HEK293 (cell line): ENCODE measurements around the gene KRTAP19-2.

ENCODE experiments used
- REST ChIP-seq: fragments of 450-650 bp; formaldehyde crosslinking; IDR thresholded peaks from 2 replicates; pipeline ENCODE4 v1.5.1; 2016; ENCODE audit warnings: missing biosample characterization, missing genetic modification characterization
- SETDB1 ChIP-seq: IDR thresholded peaks from one replicate; pipeline ENCODE4 v1.6.1; 2017; ENCODE audit warnings: mild to moderate bottlenecking, low read length, moderate library complexity, mixed read lengths; ENCODE audit not compliant: insufficient read length
- YY2 ChIP-seq: fragments of 450-650 bp; formaldehyde crosslinking; IDR thresholded peaks from 2 replicates; pipeline ENCODE4 v1.5.1; 2016; ENCODE audit warnings: missing biosample characterization, missing genetic modification characterization
- ZNF274 ChIP-seq, 2 experiments: fragments of 200-500 bp in 1 of 2; fragments of 450-650 bp in 1 of 2; sonication (Bioruptor generic) in 1 of 2; formaldehyde crosslinking in 1 of 2; IDR thresholded peaks; 2 replicates each; pipeline versions ENCODE4 v1.5.1 to v1.6.1; 2014 to 2016; ENCODE audit warnings: borderline replicate concordance in 1 of 2, inconsistent platforms in 1 of 2, low read length in 1 of 2, missing biosample characterization in 1 of 2, missing genetic modification characterization in 1 of 2
- ZNF394 ChIP-seq: fragments of 450-650 bp; formaldehyde crosslinking; IDR thresholded peaks from 2 replicates; pipeline ENCODE4 v1.5.1; 2016; ENCODE audit warnings: missing biosample characterization, missing genetic modification characterization, mild to moderate bottlenecking, moderate library complexity, borderline replicate concordance
- ZNF501 ChIP-seq: fragments of 450-650 bp; formaldehyde crosslinking; IDR thresholded peaks from 2 replicates; pipeline ENCODE4 v1.5.1; 2016; ENCODE audit warnings: missing biosample characterization, missing genetic modification characterization
- ZNF571 ChIP-seq: fragments of 450-650 bp; formaldehyde crosslinking; IDR thresholded peaks from 2 replicates; pipeline ENCODE4 v1.5.0; 2017; ENCODE audit warnings: missing biosample characterization, missing genetic modification characterization
- ZNF707 ChIP-seq: fragments of 450-650 bp; formaldehyde crosslinking; IDR thresholded peaks from 2 replicates; pipeline ENCODE4 v1.5.1; 2016; ENCODE audit warnings: missing biosample characterization, missing genetic modification characterization
- TF ChIP-seq, protein P1 (sequence below): fragments of 450-650 bp; formaldehyde crosslinking; IDR thresholded peaks from 2 replicates; pipeline ENCODE4 v1.5.1; 2016; ENCODE audit warnings: missing biosample characterization, missing genetic modification characterization

GRCh38 chr21:30468900-30469714 lies 18.1 kb downstream of the KRTAP19-2 start:
- TF ChIP-seq, protein P1, sequence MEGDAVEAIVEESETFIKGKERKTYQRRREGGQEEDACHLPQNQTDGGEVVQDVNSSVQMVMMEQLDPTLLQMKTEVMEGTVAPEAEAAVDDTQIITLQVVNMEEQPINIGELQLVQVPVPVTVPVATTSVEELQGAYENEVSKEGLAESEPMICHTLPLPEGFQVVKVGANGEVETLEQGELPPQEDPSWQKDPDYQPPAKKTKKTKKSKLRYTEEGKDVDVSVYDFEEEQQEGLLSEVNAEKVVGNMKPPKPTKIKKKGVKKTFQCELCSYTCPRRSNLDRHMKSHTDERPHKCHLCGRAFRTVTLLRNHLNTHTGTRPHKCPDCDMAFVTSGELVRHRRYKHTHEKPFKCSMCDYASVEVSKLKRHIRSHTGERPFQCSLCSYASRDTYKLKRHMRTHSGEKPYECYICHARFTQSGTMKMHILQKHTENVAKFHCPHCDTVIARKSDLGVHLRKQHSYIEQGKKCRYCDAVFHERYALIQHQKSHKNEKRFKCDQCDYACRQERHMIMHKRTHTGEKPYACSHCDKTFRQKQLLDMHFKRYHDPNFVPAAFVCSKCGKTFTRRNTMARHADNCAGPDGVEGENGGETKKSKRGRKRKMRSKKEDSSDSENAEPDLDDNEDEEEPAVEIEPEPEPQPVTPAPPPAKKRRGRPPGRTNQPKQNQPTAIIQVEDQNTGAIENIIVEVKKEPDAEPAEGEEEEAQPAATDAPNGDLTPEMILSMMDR (tag by site-specific recombination), result no peak
- TF ChIP-seq SETDB1, result no peak
- TF ChIP-seq YY2 (tag by site-specific recombination), result no peak
- TF ChIP-seq ZNF501, result no peak
- no peak for TF ChIP-seq ZNF274 (IDR thresholded peaks at IDR 0.05; ENCODE audit: low read length)
- TF ChIP-seq ZNF274 (tag by site-specific recombination; IDR thresholded peaks at IDR 0.05; ENCODE audit: borderline replicate concordance), result no peak
- peak; percentile 39; the same call in 1 of the 2 replicates for TF ChIP-seq ZNF394 (tag by site-specific recombination)
- TF ChIP-seq REST (tag by site-specific recombination), result no peak
- TF ChIP-seq ZNF571 (tag by site-specific recombination), result no peak
- no peak for TF ChIP-seq ZNF707
